A549 (cell line): ENCODE measurements around the gene KLHL41. TPM values are rescaled to one million over a fixed set of nuclear protein-coding genes. Genes with fewer than 3 reads are reported as not detected.
"Not testable (repeated sequence)": the region's sequence is repeated elsewhere in the genome, so short reads cannot be mapped to it uniquely, and the experiment has no call there.

ENCODE experiments used
- ATAC-seq, 2 experiments: fragments of 200-7000 bp in 1 of 2; fragments of >200 bp in 1 of 2; cut with Nextera tagmentation in 1 of 2; cut with Tn5 transposase in 1 of 2; 3 replicates each; pipeline versions ENCODE4 v1.8.0 to v1.9.1; 2018 to 2020; ENCODE audit warnings: mild to moderate bottlenecking in 1 of 2, moderate library complexity in 1 of 2
- CTCF ChIA-PET: fragments of 300-600 bp; sonication (Branson Sonifier 250); formaldehyde crosslinking; extraction: SDS; loops from one replicate; lab custom pipeline; 2021; ENCODE audit warnings: antibody characterized with exemption, inconsistent platforms; lab: Yijun Ruan, JAX
- POLR2A ChIA-PET: fragments of 350-600 bp; formaldehyde crosslinking; extraction: SDS; loops from one replicate; lab custom pipeline; 2021; ENCODE audit warnings: antibody characterized with exemption, inconsistent platforms; lab: Yijun Ruan, JAX
- DNase-seq, 2 experiments: peaks; one replicate each; pipeline versions ENCODE4 v3.0.0 to v3.0.0-alpha.2; 2011 to 2016; ENCODE audit warnings: low read depth in 1 of 2, low spot score in 1 of 2
- FAIRE-seq: peaks from 2 replicates; lab custom pipeline; 2011; peaks lifted over from hg19 to GRCh38; lab: Jason Lieb, UNC
- H3K27ac ChIP-seq, 2 experiments: fragments of >200 bp; sonication (Bioruptor Twin); formaldehyde crosslinking; 3 replicates each; pipeline ENCODE4 v1.5.1; 2016 to 2017
- H3K4me1 ChIP-seq: fragments of >200 bp; sonication (Bioruptor Twin); formaldehyde crosslinking; 3 replicates; pipeline ENCODE4 v1.6.1; 2016
- H3K4me2 ChIP-seq: fragments of >200 bp; sonication (Bioruptor Twin); formaldehyde crosslinking; 3 replicates; pipeline ENCODE4 v1.6.1; 2016
- H3K4me3 ChIP-seq: fragments of >200 bp; sonication (Bioruptor Twin); formaldehyde crosslinking; 3 replicates; pipeline ENCODE4 v1.5.1; 2016
- H3K9me3 ChIP-seq: fragments of >200 bp; sonication (Bioruptor Twin); formaldehyde crosslinking; 3 replicates; pipeline ENCODE4 v1.6.1; 2016
- CBX8 ChIP-seq: fragments of 200-600 bp; sonication (generic); IDR thresholded peaks from 2 replicates; pipeline ENCODE4 v1.6.1; 2016
- CEBPB ChIP-seq, 2 experiments: fragments of >200 bp in 1 of 2; sonication (Bioruptor Twin) in 1 of 2; formaldehyde crosslinking in 1 of 2; IDR thresholded peaks; 2 replicates each; pipeline ENCODE4 v1.6.1; 2012 to 2016
- ESRRA ChIP-seq: fragments of 150-350 bp; IDR thresholded peaks from 2 replicates; pipeline ENCODE4 v1.6.1; 2014; ENCODE audit warnings: mild to moderate bottlenecking, low read length, borderline replicate concordance
- JUN ChIP-seq, 2 experiments: fragments of >200 bp; sonication (Bioruptor Twin); formaldehyde crosslinking; IDR thresholded peaks; 2 replicates in 1 of 2; 3 replicates in 1 of 2; pipeline ENCODE4 v1.6.1; 2016 to 2017
- KDM1A ChIP-seq: fragments of 200-600 bp; sonication (generic); IDR thresholded peaks from 2 replicates; pipeline ENCODE4 v1.6.1; 2016; ENCODE audit warnings: low read depth, mild to moderate bottlenecking
- KDM5A ChIP-seq: fragments of 200-600 bp; sonication (generic); IDR thresholded peaks from 2 replicates; pipeline ENCODE4 v1.6.1; 2016; ENCODE audit warnings: antibody characterized with exemption, mild to moderate bottlenecking
- MAX ChIP-seq: IDR thresholded peaks from 2 replicates; pipeline ENCODE4 v1.6.1; 2012
- MYC ChIP-seq: IDR thresholded peaks from 2 replicates; pipeline ENCODE4 v1.6.1; 2012; ENCODE audit warnings: mild to moderate bottlenecking, inconsistent platforms, low read length, improper control_type of control experiment, borderline replicate concordance
- NR3C1 ChIP-seq: fragments of >200 bp; sonication (Bioruptor Twin); formaldehyde crosslinking; IDR thresholded peaks from 3 replicates; pipeline ENCODE4 v1.6.1; 2017
- PHF8 ChIP-seq: fragments of 200-600 bp; sonication (generic); IDR thresholded peaks from 2 replicates; pipeline ENCODE4 v1.6.1; 2016; ENCODE audit warnings: low read depth, mild to moderate bottlenecking, antibody characterized with exemption, moderate library complexity, borderline replicate concordance
- POLR2A ChIP-seq: IDR thresholded peaks from 2 replicates; pipeline ENCODE4 v1.6.1; 2012; ENCODE audit warnings: mild to moderate bottlenecking, low read length
- SMC3 ChIP-seq: fragments of >200 bp; sonication (Bioruptor Twin); formaldehyde crosslinking; IDR thresholded peaks from 3 replicates; pipeline ENCODE4 v1.6.1; 2018; ENCODE audit warnings: inconsistent platforms
- SREBF2 ChIP-seq: fragments of 450-650 bp; IDR thresholded peaks from 2 replicates; pipeline ENCODE4 v1.6.1; 2014; ENCODE audit warnings: mild to moderate bottlenecking, moderate library complexity
- ZNF302 ChIP-seq: fragments of 250-450 bp; sonication (Bioruptor Pico); IDR thresholded peaks from 2 replicates; pipeline ENCODE4 v1.9.0; 2021; ENCODE audit warnings: inconsistent platforms, mild to moderate bottlenecking, moderate library complexity
- ZSCAN20 ChIP-seq: fragments of 250-450 bp; sonication (Bioruptor Pico); IDR thresholded peaks from 2 replicates; pipeline ENCODE4 v1.8.0; 2022; ENCODE audit warnings: mild to moderate bottlenecking, moderate library complexity
- WGBS: methylation state at CpG from one replicate; pipeline ENCODE4 v1.1.6; 2017; ENCODE audit errors: missing lambda C conversion rate; 5-methylcytosine and 5-hydroxymethylcytosine counted together
- polyA plus RNA-seq, 4 experiments: library from polyadenylated mRNA; depleted of rRNA in 3 of 4; stranded (reverse); fragments of >200 nt; fragmentation: RNase III in 1 of 4; extraction: RNeasy Plus Mini Kit Qiagen cat#74134 plus additional on column Dnase treatment in 1 of 4; gene quantifications; 2 replicates in 3 of 4; 3 replicates in 1 of 4; pipeline ENCODE4 v1.2.3, GENCODE V29; 2011 to 2017
- TF ChIP-seq, protein P1 (sequence below): IDR thresholded peaks from 2 replicates; pipeline ENCODE4 v1.6.1; 2012; ENCODE audit warnings: low read depth, borderline replicate concordance

The KLHL41 gene
- polyA plus RNA-seq, 2 of the 4 experiments (the other 2 are of a cell fraction): 0.06 to 0.08 TPM

DNA sequence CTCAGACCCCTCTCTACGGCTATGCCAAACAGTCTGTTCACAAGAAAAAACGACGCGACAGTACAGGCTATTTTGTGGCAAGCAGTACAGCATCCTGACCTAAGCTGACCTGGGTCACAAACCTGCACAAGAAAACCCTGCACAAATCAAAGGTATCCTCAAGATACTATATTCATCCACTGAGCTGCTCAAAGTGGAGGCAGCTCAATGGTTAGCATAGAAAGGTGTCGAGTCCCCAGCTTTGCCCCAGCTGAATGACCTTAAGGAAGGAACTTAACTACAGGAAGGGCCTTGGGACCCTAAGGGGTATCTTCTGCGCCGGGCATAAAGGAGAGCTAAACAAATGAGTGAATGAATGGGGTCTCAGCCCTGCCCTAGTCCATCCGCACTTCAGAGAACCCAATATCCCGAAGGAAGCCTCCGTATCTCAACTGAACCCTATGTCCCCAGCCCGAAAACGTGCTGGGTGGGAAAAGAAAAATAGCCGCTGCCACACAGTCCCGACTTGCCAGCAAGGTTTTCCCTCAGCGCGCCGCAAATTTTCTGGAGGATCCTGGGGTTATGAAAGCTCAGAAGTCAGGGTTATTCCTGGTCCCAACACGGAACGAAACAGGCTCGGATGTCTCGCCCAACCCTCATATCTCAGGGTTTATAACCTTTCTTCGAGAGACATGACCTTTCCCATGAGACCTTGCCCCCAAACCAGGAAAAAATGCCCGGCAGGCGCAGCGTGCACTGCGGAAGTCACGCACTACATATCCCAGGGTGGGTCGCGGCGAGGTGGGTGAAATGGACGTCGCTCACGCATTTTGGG is 63.9 kb downstream of the KLHL41 start, which contains the start of gene FASTKD1:
Gene FASTKD1, minus strand, starts transcription at position 706 of the 814 bp plus-strand sequence. CDS start 1,836 bp downstream, outside the sequence.
- WGBS: under 1% methylated on average over 33 of the region's 33 CpGs
- H3K4me1 ChIP-seq: peaks cover 9% of the 10 kb centered on the region
- peak within 1 kb of the TSS; percentile 95 for H3K4me2 ChIP-seq
- no peak for FAIRE-seq
- no peaks in the 10 kb centered on the region for H3K9me3 ChIP-seq
- H3K27ac ChIP-seq: peak within 1 kb of the TSS; percentile 86 to 91
- ChIA-PET POLR2A (interaction anchor here (1.2 kb wide), 1 partner anchor 11 kb away, joined by 6 read pairs; the partner anchor contains the start of gene PPIG), CTCF (interaction anchor here (1.2 to 1.5 kb wide), 2 partner anchors 11 to 120 kb away, joined by 3 read pairs; no protein-coding TSS in a partner anchor)
- DNase-seq: peak; percentile 73 to 90
- peak; percentile 99 to 100 for ATAC-seq
- H3K4me3 ChIP-seq: peak within 1 kb of the TSS; percentile 83
- TF ChIP-seq, protein P1, sequence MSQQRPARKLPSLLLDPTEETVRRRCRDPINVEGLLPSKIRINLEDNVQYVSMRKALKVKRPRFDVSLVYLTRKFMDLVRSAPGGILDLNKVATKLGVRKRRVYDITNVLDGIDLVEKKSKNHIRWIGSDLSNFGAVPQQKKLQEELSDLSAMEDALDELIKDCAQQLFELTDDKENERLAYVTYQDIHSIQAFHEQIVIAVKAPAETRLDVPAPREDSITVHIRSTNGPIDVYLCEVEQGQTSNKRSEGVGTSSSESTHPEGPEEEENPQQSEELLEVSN: peak; percentile 50; the same call in 1 of the 2 replicates
- no peak for TF ChIP-seq CEBPB (IDR thresholded peaks at IDR 0.05)
- peak; percentile 93 for TF ChIP-seq MAX
- peak; percentile 91 for TF ChIP-seq ESRRA
- no peak for TF ChIP-seq SMC3
- peak; percentile 49 to 61; a peak in 1 of 5 replicates for TF ChIP-seq JUN (IDR thresholded peaks at IDR 0.05)
- TF ChIP-seq POLR2A: peak; percentile 61
- TF ChIP-seq CBX8: no peak
- TF ChIP-seq MYC: peak; percentile 70; the same call in 1 of the 2 replicates
- TF ChIP-seq PHF8: 0 out of 2 replicates have a peak, but pooled peaks have one; percentile 32

DNA sequence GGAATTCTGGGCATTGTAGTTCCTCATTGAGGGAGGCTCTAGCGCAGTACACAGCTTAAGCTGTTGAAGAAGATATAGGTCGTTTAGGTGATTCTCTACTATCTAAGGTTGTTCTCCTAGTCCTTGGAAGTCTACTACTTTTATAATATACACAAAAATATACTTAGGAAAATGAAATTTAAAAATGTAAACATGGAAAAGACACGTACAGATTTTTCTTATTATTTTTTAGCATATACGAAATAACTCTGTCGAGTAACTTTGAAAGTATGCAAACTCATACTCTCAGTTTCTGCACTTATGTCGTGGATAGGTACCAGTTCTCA is 64.4 kb downstream of the KLHL41 start:
- CTCF ChIA-PET: interaction anchor here (1.2 to 1.5 kb wide), 2 partner anchors 11 to 119 kb away, joined by 3 read pairs; no protein-coding TSS in a partner anchor
- Histone ChIP-seq H3K4me2 (peak overlapping the region; percentile 67), H3K9me3 (no peaks in the 10 kb centered on the region), H3K4me1 (peaks cover 9% of the 10 kb centered on the region), H3K4me3 (peak overlapping the region; percentile 83; the same call in 2 of the 3 replicates), H3K27ac (no peak overlapping the region)
- ATAC-seq (no peak), DNase-seq (no peak), FAIRE-seq (no peak)
- POLR2A ChIA-PET: interaction anchor here (1.2 kb wide), 1 partner anchor 11 kb away, joined by 6 read pairs; the partner anchor contains the start of gene PPIG
- no peak for TF ChIP-seq MYC
- no peak for TF ChIP-seq ESRRA
- no peak for TF ChIP-seq ZSCAN20
- no peak for TF ChIP-seq SREBF2
- TF ChIP-seq PHF8: no peak
- no peak for TF ChIP-seq ZNF302 (CRISPR knock-in tag)
- TF ChIP-seq NR3C1: no peak
- no peak for TF ChIP-seq KDM1A
- no peak for TF ChIP-seq KDM5A
- 28% methylated on average over 6 of the region's 6 CpGs for WGBS

GRCh38 chr2:169574539-169574938 is 65.0 kb downstream of the KLHL41 start:
- POLR2A ChIA-PET, H3K4me3 ChIP-seq, H3K27ac ChIP-seq, ATAC-seq, FAIRE-seq, H3K4me1 ChIP-seq, DNase-seq, CTCF ChIA-PET, H3K9me3 ChIP-seq: not testable (repeated sequence)
- peak overlapping the region; percentile 67 for H3K4me2 ChIP-seq
- WGBS: 67% methylated on average over 5 of the region's 5 CpGs

GRCh38 chr2:169575264-169575663 is 65.8 kb downstream of the KLHL41 start:
- H3K9me3 ChIP-seq, H3K4me3 ChIP-seq, H3K4me2 ChIP-seq, ATAC-seq, H3K4me1 ChIP-seq, FAIRE-seq, POLR2A ChIA-PET, CTCF ChIA-PET, H3K27ac ChIP-seq, DNase-seq: not testable (repeated sequence)
- WGBS: 100% methylated on average over 2 of the region's 36 CpGs

Other genes starting within 250 kb of the KLHL41 start
- 0.04 and 0.20 TPM in 2 replicates for gene LRP2, start 147.2 kb upstream of the KLHL41 start, polyA plus RNA-seq (2011; rRNA removed)
- 0.01 TPM in 1 of 3 replicates, not detected in the others for gene LRP2, start 147.2 kb upstream of the KLHL41 start, polyA plus RNA-seq (2017; fragmentation: RNase III; extraction: RNeasy Plus Mini Kit Qiagen cat#74134 plus additional on column Dnase treatment)
- 1.6 and 1.7 TPM in 2 replicates for gene BBS5, start 30.2 kb upstream of the KLHL41 start, polyA plus RNA-seq (2011; rRNA removed)
- 5.3 to 6.0 TPM (median 5.4 TPM) in 3 replicates for gene BBS5, start 30.2 kb upstream of the KLHL41 start, polyA plus RNA-seq (2017; fragmentation: RNase III; extraction: RNeasy Plus Mini Kit Qiagen cat#74134 plus additional on column Dnase treatment)
- gene FASTKD1, start 64.2 kb downstream of the KLHL41 start, polyA plus RNA-seq (2011; rRNA removed): 41.8 and 52.9 TPM in 2 replicates
- gene FASTKD1, start 64.2 kb downstream of the KLHL41 start, polyA plus RNA-seq (2017; fragmentation: RNase III; extraction: RNeasy Plus Mini Kit Qiagen cat#74134 plus additional on column Dnase treatment): 27.2 to 30.8 TPM (median 28.1 TPM) in 3 replicates
- 46.4 and 70.8 TPM in 2 replicates for gene PPIG, start 74.6 kb downstream of the KLHL41 start, polyA plus RNA-seq (2011; rRNA removed)
- gene PPIG, start 74.6 kb downstream of the KLHL41 start, polyA plus RNA-seq (2017; fragmentation: RNase III; extraction: RNeasy Plus Mini Kit Qiagen cat#74134 plus additional on column Dnase treatment): 57.9 to 61.2 TPM (median 60.5 TPM) in 3 replicates
- 0.07 and 0.31 TPM in 2 replicates for gene CFAP210, start 184.7 kb downstream of the KLHL41 start, polyA plus RNA-seq (2011; rRNA removed)
- 0.30 to 0.35 TPM (median 0.34 TPM) in 3 replicates for gene CFAP210, start 184.7 kb downstream of the KLHL41 start, polyA plus RNA-seq (2017; fragmentation: RNase III; extraction: RNeasy Plus Mini Kit Qiagen cat#74134 plus additional on column Dnase treatment)
- 4.0 and 5.1 TPM in 2 replicates for gene PHOSPHO2, start 184.8 kb downstream of the KLHL41 start, polyA plus RNA-seq (2011; rRNA removed)
- 3.9 to 4.4 TPM (median 4.3 TPM) in 3 replicates for gene PHOSPHO2, start 184.8 kb downstream of the KLHL41 start, polyA plus RNA-seq (2017; fragmentation: RNase III; extraction: RNeasy Plus Mini Kit Qiagen cat#74134 plus additional on column Dnase treatment)
- gene KLHL23, start 224.1 kb downstream of the KLHL41 start, polyA plus RNA-seq (2011; rRNA removed): 19.6 and 22.9 TPM in 2 replicates
- gene KLHL23, start 224.1 kb downstream of the KLHL41 start, polyA plus RNA-seq (2017; fragmentation: RNase III; extraction: RNeasy Plus Mini Kit Qiagen cat#74134 plus additional on column Dnase treatment): 10.1 to 11.0 TPM (median 10.8 TPM) in 3 replicates